IPS DF 19.7 (cell line): Measurements from ENCODE around the gene UBE2D2.

Experiments used
- DNase-seq: peaks from one replicate; pipeline ENCODE4 v3.0.0-alpha.2; 2013; ENCODE audit warnings: low read depth, low spot score

UBE2D2 gene

DNA sequence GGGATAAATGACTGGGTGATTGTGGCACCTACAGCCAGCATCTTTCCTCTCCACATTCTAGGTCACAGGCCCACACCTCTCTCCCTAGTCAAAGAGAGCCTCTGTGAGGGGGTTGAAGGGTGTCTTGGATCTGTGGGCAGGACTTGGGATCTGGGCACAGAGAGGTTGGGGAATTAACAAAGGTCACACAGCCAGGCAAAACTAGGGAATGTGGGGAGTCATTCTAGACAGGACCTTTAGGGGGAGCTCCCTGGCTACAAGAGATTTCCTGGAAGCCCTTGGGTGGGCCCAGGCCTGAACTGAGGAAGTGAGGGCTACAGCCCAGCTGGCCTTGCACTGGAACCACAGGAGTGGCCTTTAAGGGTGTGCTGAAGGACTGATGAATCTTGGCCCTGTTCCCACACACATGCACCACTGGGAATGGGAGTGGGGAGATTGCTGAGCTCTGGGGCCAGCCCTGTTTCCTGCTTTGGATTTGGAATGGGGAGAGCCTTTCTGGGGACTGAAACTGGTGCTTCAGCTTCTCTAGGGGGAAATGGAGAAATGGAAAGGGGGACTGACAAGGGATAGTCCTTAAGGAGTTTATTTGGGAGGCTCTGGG lies 74.6 kb downstream of the UBE2D2 start:
- no peak for DNase-seq

DNA sequence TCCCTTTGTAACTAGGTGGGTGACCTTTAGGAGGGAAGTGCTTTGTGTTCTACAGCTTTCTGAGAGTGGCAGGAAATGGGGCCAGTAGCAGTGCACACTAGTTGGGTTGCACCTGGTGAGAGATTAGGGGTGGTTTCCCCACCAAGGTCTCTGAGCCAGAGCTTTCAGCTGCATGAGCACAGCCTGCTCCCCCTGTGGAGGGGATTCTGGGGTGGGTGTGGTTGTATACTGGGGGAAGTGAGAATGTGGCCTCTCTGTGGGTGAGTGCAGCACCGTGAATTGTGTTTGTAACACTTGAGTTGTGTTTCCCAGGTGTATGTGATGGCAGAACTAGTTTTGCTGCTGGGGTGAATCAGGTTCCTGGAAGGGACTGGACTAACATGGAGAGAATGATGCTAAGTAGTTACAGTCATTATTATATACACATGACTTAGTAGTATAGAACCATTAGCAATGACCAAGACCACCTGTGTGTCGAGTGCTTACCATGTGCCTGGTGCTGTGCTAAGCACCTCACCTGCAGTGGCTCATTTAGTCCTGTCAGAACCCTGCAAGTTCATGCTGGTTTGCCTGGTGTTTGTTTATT lies 75.2 kb downstream of the UBE2D2 start:
- no peak for DNase-seq

DNA sequence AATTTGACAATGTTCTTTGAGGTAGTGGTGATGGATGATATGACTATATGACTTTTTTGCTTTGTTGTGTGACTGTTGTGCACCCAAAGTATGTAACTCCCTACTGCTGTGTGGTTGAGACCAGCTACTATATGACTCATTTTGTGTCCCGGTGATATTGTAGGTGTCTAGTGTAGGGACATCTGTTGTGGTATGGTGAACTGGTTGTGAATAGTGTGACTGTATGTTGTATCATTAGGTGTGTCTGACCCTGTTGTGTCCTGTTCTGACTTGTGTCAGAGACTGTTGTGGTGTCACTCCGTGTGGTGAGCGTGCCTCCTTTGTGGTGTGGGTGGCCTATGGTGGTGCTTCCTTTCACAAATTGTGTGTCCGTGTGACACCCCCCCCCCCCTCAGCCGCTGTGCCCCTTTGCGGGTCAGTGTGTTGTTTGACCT lies 75.9 kb downstream of the UBE2D2 start:
- no peak for DNase-seq

DNA sequence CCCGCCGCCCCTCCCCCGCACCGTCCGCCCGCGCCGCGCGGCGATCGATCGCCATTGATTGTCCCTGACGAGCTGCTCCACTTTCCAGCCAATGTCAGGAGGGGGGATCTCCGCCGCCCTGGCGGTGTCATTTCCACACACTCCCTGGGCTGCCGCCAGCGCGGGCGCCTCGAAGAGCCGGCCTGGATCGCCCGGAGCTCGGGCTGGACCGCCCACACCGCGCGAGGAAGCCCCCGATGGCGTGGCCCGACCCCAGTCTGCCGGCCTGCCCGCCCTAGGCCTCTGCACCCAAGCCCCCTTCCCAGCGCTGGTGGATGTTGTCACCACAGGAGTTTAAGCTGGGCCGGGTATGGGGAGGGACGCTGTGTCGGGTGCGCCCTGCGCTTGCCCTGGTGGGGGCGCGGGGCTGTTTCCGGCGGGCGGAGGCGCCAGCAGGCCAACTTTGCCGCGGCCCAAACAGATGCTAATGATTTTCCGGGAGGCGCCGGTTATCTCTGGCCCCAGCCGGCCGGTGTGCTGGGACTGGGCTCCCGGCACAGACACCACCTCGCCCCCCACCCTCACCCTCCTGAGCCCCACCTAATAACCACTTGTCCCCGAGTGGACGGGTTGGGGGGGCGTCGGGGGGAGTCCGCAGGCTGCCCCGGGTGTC lies 76.4 kb downstream of the UBE2D2 start:
- no peak for DNase-seq

DNA sequence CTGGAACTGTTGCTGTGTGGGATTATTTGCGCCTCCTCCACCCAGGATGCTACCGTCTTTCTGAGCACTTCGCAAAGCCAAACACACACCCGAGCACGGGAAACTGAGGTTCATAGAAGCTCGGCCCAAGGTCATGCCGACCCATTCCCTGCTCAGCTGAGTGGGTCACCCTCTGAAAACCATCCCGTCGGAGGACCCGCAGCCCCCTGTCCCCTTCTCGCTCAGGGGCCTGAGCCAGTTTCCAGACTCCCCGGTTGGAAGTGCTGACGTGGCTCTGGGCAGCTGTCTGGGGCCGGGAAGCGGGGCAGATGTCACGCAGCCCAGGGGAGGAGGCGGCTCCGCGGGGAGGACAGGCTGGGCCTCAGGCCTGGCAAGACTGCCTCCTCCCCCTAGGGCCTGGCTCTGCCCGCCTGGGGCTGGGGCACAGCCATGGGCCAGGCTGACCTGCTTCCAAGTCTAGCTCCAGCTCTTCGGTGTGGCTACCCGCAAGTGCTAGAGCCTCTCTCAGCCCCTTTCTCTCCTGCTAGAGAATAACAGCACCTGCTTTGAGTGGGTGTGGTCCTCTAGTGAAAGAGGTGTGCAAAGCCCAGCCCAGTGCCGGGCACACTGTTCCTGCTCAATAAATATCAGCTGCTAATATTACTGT lies 77.1 kb downstream of the UBE2D2 start:
- no peak for DNase-seq

DNA sequence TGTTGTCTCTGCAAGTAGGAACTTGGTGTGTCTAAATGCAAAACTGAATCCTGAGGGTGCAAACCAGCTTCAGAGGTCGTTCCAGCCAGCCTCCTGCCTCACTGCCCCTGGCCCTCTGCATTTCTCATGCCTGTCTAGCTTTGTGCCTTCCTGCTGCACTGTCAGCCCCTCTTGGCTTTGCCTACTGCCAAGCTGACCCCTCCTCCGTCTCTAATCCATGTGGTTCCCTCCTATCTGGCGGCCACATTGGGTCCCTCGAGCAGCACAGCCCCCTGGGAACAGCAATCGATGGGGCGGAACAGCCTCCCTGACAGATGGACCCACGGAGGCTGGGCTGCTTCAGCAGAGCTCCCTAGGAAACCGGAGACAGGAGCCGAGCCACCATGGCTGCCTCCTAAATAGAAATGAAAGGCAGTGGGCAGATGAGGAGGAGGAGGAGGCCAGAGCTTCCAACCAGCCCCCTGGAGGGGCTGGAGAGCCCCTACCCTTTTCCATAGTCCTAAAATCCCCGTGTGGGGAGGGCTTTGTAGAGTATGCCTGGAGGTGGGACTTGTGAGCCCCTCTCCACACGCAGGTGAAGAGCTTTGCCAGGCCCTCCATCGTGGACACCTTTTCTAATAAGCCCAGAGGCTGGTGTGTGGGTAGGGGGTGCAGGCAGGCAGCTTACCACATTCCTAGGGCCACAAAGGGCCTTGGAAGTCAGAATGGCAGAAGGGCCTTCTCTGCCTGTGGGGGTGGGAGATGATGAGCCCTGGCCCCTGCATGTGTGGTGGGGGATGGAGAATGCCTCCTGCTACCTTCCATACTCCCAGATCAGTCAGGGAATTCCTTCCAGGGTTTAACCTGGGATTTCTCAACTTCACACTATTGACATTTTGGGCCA lies 77.8 kb downstream of the UBE2D2 start:
- no peak for DNase-seq

DNA sequence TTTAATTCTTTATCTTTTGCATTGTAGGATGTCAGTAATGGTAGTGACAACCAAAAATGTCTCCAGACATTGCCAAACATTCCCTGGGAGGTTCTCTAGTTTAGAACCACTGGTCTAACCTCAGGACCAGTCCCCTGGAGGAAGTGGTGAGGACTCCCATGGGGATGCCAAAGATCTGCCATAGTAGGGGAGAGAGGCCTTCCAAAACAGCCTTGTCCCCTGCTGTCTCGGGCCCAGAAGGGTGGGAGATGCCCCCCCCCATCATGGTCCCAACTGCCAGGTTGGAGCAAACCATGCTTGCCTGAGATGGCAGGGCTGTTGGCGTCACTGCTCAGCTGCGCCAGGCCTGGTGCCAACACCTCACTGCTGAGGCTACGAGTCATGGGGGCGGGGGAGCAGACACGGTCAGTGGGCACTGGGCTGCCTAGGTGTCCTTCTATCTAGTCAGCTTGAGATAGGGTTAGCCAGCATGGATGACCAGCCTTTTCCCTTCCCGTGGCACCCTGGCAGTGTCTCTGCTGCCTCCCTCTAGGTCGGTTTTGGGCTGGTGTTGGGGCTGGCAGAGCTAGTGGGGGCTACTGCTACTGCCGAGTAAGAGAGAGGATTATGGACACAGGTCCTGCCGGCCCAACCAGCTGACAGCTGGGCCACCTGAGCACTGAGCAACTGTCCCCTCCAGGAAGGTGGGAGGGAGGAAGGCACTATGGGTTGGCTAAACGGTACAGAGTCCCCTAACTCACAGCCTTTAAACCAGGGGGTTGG lies 78.7 kb downstream of the UBE2D2 start:
- DNase-seq = no peak

DNA sequence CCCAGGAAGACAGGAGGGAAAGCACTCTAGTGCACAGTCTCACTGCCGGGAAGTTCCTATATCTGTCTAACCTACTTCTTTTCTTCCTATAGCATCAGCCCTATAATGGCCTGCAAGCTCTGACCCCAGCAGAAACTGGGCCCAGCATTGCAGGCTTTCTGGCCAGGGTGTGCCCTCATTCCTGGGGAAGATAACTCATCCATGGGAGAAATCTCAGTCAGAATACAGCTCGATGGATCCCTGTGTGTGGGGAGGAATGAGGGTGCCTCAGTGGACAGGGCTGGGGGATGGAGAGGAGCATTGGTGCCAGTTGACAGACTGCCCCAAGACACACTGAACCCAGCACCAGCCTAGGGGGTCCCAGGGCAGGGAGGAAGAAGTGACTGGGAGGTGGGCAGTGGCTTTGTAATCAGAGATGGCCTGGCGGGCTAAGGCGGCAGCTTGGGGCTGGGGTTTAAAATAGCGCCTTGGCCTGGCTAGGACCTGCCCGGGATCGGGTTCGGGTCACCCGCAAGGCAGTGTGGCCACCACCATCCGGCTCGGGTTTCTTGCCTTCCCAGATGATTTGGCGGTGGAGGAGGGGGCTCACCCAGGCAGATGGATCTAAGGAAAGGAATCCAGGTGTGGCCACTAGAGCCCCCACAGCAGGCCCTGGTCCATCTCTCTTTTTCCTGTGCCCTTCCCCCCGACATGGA lies 79.4 kb downstream of the UBE2D2 start:
- no peak for DNase-seq

DNA sequence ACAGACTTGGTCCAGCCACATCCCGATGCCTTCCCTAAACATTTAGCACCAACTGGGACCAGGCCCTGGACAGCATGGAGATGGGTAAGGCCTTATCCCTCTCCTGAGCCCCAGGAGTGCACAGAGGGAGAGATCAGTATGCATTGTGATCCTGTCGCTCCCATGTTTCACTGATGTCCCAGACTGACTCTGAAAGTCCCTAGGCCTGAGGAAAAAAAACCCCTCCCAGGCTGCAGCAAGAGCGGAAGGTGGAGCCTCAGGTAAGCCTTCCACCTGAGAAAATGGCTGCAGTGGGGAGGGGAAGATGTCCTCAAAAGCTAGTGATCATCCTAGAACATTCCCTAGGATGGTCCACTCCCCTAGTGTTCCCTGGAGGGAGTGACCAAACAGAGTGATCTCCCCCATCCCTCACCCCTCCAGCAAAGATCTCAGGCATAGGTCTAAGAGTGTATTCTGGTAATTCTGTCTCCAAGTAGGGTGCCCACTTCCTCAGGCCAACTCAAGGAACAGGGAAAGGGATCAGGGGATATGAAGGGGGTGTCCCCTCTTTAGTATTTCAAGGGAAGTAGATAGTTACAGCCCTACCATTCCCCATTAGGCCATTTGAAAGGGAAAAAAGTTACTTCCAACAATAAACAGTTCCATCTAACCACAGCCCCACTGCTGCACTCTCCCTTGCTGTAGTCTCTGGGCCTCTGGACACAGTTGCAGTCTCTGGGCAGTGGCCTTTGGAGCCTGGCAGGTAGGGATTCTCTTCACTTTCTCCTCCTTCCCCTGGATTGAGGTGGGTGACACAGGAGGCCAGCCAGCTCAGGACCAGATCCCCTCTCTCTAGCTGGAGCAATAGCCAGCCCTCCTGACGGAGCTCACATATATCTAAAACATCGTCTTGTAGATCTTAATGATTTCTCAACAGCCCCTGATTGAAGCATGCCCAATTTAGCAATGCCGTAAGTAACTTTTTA lies 80.3 kb downstream of the UBE2D2 start:
- DNase-seq = no peak

DNA sequence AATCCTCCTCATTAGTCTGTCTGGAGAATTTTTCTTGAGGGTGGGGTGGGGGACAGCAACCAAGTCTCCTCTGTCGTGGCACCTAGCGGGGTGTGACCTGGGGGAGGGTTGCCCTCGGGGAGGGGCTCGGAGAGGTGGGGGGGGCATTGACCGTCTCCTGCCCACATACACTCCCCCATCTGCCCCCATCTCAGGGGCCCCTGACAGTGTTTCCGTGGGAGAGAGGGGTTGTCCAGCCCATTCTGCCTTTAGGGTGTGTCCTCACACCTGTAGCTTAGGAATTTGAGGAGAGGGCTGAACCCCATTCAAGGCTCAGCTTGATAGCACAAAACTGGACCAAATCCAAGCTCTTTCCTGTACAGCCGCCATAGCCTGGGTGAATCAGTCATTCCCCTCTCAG lies 81.1 kb downstream of the UBE2D2 start:
- DNase-seq = no peak

DNA sequence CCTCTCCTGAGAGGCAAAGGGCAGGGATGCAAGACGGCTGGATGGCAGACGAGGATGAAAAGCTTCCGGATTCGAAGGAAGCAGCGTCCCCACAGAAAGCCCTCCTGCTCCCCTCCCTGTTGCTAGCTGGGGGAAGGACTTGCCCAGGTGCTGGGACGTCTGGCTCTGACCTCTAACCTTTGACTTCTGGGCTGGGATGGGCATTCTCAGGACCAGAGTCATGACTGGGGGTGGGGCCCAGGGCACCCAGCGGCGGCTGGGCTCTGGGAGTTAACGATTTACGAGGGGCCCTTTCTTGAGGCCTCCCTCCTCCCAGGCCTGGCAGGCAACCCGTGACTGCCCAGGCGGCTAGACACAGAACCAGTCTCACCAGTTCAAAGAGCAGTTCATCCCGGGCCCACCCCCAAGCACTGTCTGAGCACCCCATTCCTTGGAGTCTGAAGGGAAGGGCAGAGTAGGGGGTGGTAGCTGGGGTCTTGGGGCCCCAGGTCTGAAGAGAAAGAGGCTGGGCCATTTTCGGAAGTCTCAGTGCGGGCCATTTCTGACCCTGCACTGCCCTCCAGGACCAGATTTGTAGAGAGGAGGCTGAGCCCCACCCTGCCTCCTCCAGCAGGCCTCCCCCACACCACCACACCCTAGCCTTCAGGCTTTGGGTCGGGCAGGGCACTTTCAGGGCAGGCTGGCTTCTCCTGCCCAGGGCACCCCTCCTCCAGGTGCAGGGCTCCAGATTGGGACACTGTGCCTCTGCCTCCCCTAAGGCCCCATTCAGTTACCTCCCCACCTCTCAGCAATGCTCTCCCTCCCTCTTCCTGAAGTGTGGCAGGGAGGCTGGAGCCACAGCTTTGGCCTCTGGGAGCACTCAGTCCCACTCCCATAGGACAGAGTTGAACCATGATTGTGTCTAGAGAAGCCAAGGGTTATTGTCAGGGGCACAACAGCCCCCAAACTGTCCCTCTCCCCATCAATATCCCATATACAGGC lies 82.0 kb downstream of the UBE2D2 start:
- DNase-seq = no peak

DNA sequence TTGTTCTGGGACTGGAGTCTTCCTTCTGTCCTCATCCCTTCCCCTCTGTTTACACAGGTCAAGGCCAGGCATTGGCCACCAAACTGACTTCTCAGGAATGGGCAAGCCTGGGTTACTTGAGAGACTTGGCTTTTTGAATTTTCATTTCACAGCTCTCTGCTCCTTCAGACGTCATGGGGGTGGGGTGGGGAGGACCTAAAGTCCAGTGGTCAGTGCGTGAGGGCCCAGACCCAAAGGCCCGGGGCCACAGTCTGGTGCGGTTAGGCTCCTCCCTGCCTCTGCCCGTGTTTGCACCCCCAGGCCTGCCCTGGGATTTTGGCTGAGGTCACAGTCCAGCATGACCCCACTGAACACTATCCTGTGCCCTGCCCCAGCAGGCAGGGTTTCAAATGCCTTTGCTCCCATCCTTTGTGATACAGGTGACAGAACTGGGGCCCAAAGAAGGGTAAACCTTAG lies 82.9 kb downstream of the UBE2D2 start:
- DNase-seq = no peak

DNA sequence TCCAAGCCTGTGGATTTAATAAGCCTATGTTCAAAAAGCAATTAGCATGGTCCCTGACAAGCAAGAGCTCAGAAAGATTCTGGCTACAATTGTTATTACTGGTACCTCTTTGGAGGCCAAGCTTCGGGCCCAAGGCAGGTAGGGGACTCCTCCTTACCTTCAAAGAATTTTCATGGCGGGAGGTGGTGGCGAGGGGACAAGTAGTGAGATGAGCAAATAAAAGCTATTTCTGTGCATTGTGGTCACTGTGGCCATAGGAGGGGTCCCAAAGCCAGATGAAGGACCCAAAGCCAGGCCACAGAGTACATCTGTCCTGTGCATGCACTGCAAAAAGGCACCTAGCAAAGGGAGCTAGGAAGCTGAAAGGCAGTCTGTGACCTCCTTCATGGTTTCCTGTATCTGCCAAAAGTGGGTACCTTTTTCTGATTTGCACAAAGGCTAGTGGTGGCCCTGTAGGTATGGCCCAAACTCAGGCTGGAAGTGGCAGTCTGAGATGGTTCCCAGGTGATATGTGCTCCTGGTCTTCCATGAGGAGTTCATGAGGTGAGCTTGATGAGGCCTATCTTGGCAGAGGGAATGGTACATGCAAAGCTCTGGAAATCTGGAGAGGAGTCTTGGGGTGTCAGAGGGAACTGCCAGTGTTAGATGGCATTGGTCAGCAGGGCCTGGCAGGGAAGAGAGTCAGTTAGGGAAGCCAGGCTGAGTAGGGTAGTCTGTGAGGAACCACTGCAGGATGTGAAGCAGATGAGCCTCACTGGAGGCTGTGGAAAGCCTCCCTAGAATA lies 83.7 kb downstream of the UBE2D2 start:
- DNase-seq = no peak

DNA sequence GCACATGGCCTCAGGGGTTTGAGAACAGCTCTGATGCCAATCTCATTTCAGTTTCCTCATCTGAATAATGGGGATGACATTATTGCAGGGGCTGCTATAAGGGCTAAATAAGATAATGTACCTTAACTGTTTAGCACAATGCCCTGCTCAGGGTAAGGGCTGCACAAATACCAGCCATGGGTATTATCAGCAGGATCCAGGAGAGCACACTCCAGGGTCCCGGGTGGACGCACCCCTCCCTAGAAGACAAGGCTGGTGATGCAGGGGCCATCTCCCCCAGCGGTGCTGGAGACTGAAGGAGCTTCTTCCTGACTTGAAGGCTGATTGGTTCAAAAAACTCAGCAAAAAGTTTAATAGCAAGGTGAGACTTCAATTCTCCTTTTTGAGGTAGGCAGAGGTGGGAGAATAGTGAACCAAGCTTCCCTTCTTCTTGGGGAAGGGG lies 84.3 kb downstream of the UBE2D2 start:
- no peak for DNase-seq

DNA sequence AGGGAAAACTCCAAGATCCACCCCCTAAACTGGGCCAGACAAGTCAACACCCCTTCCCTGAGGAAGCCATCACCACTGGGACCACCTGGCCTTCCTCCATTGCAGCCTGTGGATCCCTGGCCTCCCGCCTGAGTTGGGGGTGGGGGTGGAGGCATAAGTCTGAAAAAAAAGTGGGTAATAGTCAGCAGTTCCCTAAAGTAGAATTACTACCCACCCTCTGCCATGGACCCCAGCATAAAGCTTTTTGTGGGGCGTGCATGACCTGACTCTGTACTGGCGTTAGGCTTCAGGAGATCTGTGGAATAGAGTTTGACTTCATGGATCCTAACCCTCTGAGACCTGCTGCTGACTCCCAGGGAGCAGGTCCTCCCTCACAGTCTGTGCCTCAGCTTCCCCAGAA lies 85.0 kb downstream of the UBE2D2 start:
- no peak for DNase-seq

DNA sequence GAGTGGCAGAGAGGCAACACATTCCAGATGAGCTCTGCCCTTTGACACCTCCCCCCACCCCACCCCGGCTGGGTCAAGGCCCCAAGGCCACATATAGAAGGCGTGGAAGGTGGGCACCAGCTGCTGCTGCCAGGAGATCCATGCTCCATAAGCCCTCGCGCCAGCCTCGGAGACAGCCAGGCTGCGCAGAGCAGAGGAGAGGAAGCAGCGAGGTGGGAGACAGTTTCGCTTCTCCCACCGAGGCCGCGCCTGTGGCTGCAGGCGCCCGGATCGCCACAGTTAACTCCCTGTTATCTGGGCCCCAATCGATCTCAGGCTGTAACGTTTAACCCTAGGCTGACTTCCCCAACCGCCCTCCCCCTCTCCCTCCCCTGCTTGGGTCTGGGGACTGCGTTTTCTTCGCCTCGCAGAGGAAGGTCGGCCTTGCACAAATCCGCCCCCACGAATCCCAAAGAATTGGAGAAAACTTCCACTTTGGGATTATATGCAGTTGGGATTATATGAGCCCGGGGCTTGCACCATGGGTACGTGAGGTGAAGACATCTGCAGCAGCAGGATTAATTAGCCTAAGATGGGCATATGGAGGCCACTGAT lies 85.9 kb downstream of the UBE2D2 start:
- no peak for DNase-seq
